ENCODE results near the gene SCIMP. TPM values are rescaled to one million over a fixed set of nuclear protein-coding genes. Genes with fewer than 3 reads are reported as not detected.
A peak's percentile ranks its signal among the peaks of the same experiment; 100 is the strongest.
"Not testable (repeated sequence)": the region's sequence is repeated elsewhere in the genome, so short reads cannot be mapped to it uniquely, and the experiment has no call there.

Gene SCIMP
- total RNA-seq, 1 experiment from 2014 or later, result not detected

DNA sequence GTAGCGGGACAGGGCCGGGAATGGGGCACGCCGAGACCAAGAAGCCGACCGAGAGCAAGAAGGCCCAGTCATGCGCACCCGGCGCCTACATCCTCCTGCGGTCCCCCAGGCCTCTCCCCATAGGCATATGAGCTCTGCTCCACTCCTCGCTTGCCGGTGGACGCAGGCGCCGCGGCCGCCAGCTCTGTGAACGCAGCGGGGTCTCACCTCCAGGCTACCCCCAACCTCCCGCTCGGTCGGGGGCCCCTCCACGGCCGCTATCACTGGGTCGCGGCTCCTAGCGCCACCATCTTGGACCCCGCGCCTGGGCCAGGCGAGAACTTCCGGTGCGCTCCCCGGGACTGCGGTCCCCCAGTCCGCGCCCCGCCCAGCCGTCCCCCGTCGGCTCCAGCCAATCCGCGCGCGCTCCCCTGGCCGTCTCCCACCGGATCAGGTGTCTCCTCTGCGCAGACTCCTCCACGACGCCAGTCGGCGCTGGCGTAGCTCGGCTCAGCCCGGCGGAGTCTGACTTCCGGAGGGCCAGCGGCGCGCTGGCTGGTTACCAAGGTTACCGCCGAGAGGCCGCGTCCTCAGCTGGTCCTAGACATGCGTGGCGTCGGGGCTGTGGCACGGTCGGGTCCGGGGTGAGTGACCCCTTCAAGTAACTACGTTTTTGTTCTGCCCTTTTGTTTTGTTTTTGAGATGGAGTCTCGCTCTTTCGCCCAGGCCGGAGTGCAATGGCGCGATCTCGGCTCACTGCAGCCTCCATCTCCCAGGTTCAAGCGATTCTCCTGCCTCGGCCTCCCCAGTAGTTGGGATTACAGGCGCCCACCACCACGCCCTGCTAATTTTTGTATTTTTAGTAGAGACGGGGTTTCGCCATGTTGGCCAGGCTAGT lies 42.9 kb downstream of the SCIMP start, which contains the start of gene ZNF594:
Gene ZNF594, minus strand, starts transcription at position 328 of the 877 bp plus-strand sequence. CDS start 7,612 bp downstream, outside the sequence.
- DNase-seq (ENCODE audit: low spot score), result peak; percentile 94

DNA sequence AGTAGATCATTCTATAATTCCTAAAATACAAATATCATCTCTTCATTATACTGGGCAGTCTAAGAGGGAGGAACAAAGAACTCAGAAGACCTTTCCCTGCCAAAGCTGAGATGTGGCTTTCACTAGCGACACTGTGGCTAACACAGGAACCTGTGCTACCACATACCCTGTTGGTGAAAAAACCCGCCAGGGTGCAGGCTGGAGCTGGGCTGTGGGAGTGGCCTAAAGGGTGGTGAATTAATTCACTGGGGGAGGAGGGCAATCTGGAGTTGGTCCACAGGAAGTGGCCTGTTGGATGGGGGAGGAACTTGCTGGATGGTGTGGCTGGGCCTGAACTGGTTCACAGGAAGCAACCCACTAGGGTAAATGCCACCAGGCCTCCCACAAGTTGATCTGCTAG lies 50.4 kb downstream of the SCIMP start:
- no peak for DNase-seq (ENCODE audit: low spot score)

DNA sequence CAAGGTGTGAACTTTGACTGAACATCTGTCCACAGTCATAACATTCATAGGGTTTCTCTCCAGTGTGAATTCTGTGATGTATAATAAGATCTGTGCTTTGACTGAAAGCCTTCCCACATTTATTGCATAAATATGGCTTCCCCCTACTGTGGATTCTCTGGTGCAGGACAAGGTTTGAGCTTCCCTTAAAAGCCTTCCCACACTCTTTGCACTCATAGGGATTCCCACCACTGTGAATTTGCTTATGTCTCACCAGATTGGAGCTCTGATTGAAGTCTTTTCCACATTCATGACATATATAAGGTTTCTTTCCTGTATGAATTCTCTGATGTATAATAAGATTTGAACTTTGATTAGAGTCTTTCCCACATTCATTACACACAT lies 51.3 kb downstream of the SCIMP start:
- DNase-seq (ENCODE audit: low spot score), result no peak

DNA sequence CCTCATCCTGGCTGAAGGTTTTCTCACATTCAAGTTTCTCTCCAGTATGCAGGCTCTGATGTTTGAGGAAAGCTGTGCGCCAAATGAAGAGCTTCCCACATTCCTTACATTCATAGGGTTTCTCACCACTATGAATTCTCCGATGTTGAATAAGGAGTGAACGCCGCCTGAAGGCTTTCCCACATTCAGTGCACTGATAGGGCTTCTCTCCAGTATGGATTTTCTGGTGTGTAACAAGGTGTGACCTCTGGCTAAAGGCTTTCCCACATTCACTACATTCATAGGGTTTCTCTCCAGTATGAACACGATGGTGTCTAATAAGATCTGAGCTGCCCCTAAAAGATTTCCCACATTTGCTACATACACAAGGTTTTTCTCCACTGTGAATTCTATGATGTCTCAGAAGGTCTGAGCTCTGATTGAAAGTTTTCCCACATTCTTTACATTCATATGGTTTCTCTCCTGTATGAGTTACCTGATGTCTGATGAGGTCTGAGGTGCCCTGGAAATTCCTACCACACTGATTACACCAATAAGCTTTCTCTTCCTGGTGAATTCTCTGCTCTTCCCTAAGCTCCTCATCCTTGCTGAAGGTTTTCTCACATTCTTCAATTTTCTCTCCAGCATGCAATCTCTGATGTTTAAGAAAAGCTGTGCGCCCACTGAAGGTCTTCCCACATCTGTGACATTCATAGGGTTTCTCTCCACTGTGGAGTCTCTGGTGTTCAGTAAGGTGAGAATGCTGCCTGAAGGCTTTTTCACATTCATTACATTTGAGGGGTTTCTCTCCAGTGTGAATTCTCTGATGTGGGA lies 51.9 kb downstream of the SCIMP start:
- DNase-seq (ENCODE audit: low spot score), result no peak

DNA sequence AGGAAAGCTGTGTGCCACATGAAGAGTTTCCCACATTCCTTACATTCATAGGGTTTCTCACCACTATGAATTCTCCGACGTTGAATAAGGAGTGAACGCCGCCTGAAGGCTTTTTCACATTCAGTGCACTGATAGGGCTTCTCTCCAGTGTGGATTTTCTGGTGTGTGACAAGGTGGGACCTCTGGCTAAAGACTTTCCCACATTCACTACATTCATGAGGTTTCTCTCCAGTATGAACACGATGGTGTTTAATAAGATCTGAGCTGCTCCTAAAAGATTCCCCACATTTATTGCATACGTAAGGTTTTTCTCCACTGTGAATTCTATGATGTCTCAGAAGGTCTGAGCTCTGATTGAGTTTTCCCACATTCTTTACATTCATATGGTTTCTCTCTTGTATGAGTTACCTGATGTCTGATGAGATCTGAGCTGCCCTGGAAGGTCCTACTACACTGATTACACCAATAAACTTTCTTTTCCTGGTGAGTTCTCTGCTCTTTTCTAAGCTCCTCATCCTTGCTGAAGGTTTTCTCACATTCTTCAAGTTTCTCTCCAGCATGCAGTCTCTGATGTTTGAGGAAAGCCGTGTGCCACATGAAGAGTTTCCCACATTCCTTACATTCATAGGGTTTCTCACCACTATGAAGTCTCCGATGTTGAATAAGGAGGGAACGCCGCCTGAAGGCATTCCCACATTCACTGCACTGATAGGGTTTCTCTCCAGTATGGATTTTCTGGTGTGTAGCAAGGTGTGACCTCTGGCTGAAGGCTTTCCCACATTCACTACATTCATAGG lies 53.0 kb downstream of the SCIMP start:
- no peak for DNase-seq (ENCODE audit: low spot score)

DNA sequence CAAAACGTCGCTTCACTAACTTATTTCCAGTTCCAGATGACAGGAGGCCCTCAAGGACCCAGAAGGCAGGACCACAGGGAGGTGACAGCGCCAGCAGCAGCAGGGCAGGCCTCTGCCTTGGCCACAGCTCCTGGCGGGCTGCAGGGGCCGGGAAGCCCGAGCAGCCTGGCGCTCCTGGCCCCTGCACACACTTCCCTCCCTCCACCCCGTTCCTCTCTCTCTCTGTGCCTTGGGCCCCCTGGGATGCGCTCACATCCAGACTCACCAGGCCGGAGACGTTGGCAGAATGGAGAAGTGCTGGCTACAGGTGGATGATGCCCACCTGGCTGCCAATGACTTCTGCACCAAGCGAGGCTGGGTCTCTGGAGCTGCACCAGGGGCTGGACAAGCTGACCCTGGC lies 55.7 kb downstream of the SCIMP start:
- DNase-seq (ENCODE audit: low spot score), result no peak

DNA sequence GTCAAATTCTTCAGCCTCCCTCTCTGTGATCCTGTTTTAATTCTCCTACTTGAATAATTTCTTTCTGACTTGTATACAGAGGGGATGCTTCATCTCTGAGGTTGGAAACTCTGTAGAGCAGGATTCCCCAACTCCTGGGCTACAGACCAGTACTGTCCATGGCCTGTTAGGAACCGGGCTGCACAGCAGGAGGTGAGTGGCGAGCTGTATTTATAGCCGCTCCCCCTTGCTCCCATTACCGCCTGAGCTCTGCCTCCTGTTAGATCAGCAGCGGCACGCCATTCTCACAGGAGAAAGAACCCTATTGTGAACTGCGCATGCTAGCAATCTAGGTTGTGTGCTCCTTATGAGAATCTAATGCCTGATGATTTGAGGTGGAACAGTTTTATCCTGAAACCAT lies 59.6 kb downstream of the SCIMP start:
- DNase-seq (ENCODE audit: low spot score), result not testable (repeated sequence)

DNA sequence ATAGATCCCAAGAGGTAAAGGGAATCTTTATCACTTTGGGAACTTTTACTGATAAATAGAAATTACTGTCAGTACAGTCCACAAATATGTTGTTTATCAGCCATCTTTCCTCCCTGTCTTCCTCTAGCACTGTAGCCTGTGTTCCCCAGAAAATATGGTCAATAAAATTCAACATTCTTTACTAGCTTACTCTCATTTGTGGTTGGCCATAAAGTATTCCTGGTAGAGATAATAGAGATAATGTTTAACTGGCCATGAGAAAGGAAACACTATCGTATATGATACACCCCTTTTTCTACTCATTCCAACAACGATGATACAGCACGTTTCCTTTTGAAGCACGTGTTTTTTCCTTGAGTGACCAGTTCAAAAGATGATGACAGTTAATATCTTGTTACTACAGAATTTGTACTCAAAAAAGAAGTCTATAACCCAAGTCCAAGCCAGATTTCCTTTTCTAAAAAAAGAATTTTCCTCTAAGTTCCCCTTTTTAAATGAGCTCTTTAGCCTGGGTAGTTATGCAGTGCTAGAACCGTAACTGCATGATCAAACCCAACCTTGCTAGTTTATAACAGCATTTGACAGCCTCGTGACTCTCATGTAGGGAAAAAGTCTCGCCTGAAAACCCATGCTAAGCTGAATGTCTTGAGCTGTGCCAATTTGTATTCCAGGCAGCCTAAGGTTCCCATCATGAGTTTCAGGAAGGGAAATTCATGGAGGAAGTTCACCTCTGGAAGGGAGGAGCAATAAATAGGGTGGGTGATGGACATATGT lies 68.7 kb downstream of the SCIMP start:
- peak; percentile 78 for DNase-seq (ENCODE audit: low spot score)

DNA sequence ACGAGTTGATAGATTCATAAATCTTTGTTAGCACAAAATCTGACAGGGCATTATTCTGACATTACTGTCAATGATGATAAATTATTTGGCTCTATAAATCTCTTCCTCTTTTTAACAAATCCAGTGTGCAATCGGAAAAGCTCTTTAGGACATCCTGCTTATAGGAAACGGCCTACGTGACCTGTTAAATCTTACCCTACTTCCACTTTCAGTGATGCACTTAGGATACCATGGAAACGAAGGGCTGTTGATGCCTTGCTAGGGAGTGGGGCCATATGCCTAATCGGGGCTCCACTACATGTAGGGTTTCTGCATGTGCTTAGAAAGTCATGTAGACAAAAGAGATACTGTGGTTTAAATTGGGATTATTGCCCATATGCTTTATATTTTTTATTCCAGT lies 70.2 kb downstream of the SCIMP start:
- no peak for DNase-seq (ENCODE audit: low spot score)

DNA sequence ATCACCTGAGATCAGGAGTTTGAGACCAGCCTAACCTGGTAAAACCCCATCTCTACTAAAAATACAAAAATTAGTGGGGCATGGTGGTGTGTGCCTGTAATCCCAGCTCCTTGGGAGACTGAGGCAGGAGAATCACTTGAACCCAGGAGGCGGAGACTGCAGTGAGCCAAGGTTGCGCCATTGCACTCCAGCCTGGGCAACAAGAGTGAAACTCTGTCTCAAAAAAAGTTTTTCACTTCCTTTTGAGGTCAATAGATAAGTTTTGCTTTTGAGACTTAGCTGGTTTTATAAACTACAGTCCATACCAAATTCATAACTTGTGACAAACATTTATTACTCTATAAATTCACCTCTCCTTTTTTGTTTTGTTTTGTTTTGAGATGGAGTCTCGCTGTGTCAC lies 72.9 kb downstream of the SCIMP start:
- not testable (repeated sequence) for DNase-seq (ENCODE audit: low spot score)

DNA sequence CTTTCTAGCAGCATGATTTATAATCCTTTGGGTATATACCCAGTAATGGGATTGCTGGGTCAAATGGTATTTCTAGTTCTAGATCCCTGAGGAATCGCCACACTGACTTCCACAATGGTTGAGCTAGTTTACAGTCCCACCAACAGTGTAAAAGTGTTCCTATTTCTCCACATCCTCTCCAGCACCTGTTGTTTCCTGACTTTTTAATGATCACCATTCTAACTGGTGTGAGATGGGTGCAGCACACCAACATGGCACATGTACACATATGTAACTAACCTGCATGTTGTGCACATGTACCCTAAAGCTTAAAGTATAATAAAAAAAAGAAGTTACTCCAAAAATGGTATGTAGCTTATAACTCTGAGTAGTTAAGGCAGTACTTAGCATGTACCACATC lies 74.0 kb downstream of the SCIMP start:
- DNase-seq (ENCODE audit: low spot score), result not testable (repeated sequence)

Other genes with a start within 250 kb of the SCIMP start
- gene CAMTA2, start 247.2 kb downstream of the SCIMP start, total RNA-seq (2014; rRNA removed; shearing (Covaris generic)), result 2.4 and 7.1 TPM in 2 replicates
- 0.88 and 1.5 TPM in 2 replicates for gene INCA1, start 237.3 kb downstream of the SCIMP start, total RNA-seq (2014; rRNA removed; shearing (Covaris generic))
- 123 and 125 TPM in 2 replicates for gene KIF1C, start 236.9 kb downstream of the SCIMP start, total RNA-seq (2014; rRNA removed; shearing (Covaris generic))
- 0.05 and 0.16 TPM in 2 replicates for gene SLC52A1, start 199.4 kb downstream of the SCIMP start, total RNA-seq (2014; rRNA removed; shearing (Covaris generic))
- 0.72 and 1.1 TPM in 2 replicates for gene ZFP3, start 156.4 kb downstream of the SCIMP start, total RNA-seq (2014; rRNA removed; shearing (Covaris generic))
- not detected in 2 replicates for gene ZNF232, start 123.0 kb downstream of the SCIMP start, total RNA-seq (2014; rRNA removed; shearing (Covaris generic))
- 0.07 TPM in 1 of 2 replicates, not detected in the other for gene USP6, start 118.8 kb downstream of the SCIMP start, total RNA-seq (2014; rRNA removed; shearing (Covaris generic))
- gene ZNF594, start 43.0 kb downstream of the SCIMP start, total RNA-seq (2014; rRNA removed; shearing (Covaris generic)), result 16.1 and 20.9 TPM in 2 replicates
- gene RABEP1, start 47.4 kb upstream of the SCIMP start, total RNA-seq (2014; rRNA removed; shearing (Covaris generic)), result 54.0 and 60.9 TPM in 2 replicates
- 162 and 167 TPM in 2 replicates for gene NUP88, start 184.8 kb upstream of the SCIMP start, total RNA-seq (2014; rRNA removed; shearing (Covaris generic))
- 73.2 and 103 TPM in 2 replicates for gene RPAIN, start 185.3 kb upstream of the SCIMP start, total RNA-seq (2014; rRNA removed; shearing (Covaris generic))
- 520 and 582 TPM in 2 replicates for gene C1QBP, start 204.3 kb upstream of the SCIMP start, total RNA-seq (2014; rRNA removed; shearing (Covaris generic))
- gene DHX33, start 234.1 kb upstream of the SCIMP start, total RNA-seq (2014; rRNA removed; shearing (Covaris generic)), result 9.1 and 11.0 TPM in 2 replicates